Ascending aorta (tissue), 2 donors: Measurements from ENCODE around the gene IFNAR2. TPM values are rescaled to one million over a fixed set of nuclear protein-coding genes. Genes with fewer than 3 reads are reported as not detected.
"Not testable (repeated sequence)": the region's sequence is repeated elsewhere in the genome, so short reads cannot be mapped to it uniquely, and the experiment has no call there.

ENCODE experiments used
- DNase-seq, 2 donors: peaks; one replicate each; pipeline ENCODE4 v3.0.0-alpha.2; 2019; ENCODE audit warnings: low spot score in 2 of 2
- H3K27ac ChIP-seq, 2 donors: fragments of 200-600 bp; sonication (generic); one replicate each; pipeline ENCODE4 v1.5.1; 2016 to 2017; ENCODE audit warnings: mild to moderate bottlenecking in 1 of 2
- H3K27me3 ChIP-seq: fragments of 200-600 bp; sonication (generic); one replicate; pipeline ENCODE4 v1.5.1; 2017
- H3K36me3 ChIP-seq, 2 donors: fragments of 200-600 bp; sonication (generic); one replicate each; pipeline ENCODE4 v1.5.1; 2016
- H3K4me1 ChIP-seq, 2 donors: fragments of 200-600 bp; sonication (generic); one replicate each; pipeline ENCODE4 v1.5.1; 2016 to 2017; ENCODE audit warnings: mild to moderate bottlenecking in 1 of 2
- H3K4me3 ChIP-seq, 2 donors: fragments of 200-600 bp; sonication (generic); one replicate each; pipeline ENCODE4 v1.5.1; 2016 to 2017; ENCODE audit warnings: mild to moderate bottlenecking in 1 of 2
- H3K9me3 ChIP-seq, 2 donors: fragments of 200-600 bp; sonication (generic); one replicate each; pipeline ENCODE4 v1.5.1; 2016
- intact Hi-C: fragments of 100-400 bp; cut with DNase I; formaldehyde crosslinking; loops from one replicate; pipeline ENCODE4 v1.15.1; 2023
- total RNA-seq: library from RNA; depleted of rRNA; stranded (reverse); fragments of >200 nt; gene quantifications from one replicate; pipeline ENCODE4 v1.1.0, GENCODE V29; 2016
- TF ChIP-seq, protein P1 (sequence below), 3 experiments: fragments of 200-600 bp in 2 of 3; fragments of 450-650 bp in 1 of 3; sonication (generic) in 2 of 3; IDR thresholded peaks; one replicate each; pipeline ENCODE4 v1.5.1; 2016 to 2019; ENCODE audit warnings: antibody characterized with exemption in 3 of 3, mild to moderate bottlenecking in 1 of 3, moderate library complexity in 1 of 3

IFNAR2 gene
- total RNA-seq, 1 donor from 2014 or later: 30.3 TPM

DNA sequence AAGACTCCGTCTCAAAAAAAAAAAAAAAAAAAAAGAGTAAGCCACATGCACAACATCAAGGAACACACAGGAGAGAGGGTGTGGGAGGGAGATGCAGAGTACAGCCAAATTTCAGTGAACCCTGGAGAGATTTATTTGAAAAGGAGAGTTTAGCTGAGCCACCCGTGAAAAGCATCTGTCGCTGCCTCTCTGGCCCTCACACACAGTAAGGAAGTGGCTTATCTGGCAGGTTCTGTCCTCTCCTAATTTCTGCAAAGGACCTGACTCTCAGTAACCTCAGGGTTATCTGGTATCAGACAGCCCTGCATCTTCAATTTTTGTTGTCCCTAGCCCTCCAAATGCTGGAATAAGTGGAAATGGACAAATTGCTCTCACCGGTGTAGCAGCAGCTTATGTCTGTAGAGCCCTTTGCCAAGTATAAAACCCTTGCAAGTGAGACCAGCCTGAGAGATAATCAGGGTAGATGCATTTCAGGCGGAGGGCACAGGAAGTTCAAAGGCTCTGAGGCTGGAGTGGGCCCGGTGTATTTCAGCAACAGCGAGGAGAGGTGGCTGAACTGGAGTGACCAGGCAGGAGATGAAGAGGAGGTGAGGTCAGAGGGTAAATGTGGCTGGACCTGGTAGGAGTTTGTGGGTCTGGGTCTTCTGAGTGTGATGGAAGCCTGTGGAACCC lies 19.7 kb downstream of the IFNAR2 start:
- no peak overlapping the region for H3K4me3 ChIP-seq
- no peak overlapping the region for H3K27ac ChIP-seq
- no peaks in the 10 kb centered on the region for H3K27me3 ChIP-seq
- H3K4me1 ChIP-seq: no peaks in the 10 kb centered on the region
- DNase-seq: no peak
- peaks cover 65 to 95% of the 10 kb centered on the region in 2 donors for H3K36me3 ChIP-seq
- no peaks in the 10 kb centered on the region for H3K9me3 ChIP-seq
- intact Hi-C loops: no loop called here
- TF ChIP-seq, protein P1, sequence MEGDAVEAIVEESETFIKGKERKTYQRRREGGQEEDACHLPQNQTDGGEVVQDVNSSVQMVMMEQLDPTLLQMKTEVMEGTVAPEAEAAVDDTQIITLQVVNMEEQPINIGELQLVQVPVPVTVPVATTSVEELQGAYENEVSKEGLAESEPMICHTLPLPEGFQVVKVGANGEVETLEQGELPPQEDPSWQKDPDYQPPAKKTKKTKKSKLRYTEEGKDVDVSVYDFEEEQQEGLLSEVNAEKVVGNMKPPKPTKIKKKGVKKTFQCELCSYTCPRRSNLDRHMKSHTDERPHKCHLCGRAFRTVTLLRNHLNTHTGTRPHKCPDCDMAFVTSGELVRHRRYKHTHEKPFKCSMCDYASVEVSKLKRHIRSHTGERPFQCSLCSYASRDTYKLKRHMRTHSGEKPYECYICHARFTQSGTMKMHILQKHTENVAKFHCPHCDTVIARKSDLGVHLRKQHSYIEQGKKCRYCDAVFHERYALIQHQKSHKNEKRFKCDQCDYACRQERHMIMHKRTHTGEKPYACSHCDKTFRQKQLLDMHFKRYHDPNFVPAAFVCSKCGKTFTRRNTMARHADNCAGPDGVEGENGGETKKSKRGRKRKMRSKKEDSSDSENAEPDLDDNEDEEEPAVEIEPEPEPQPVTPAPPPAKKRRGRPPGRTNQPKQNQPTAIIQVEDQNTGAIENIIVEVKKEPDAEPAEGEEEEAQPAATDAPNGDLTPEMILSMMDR (IDR thresholded peaks at IDR 0.05): no peak

DNA sequence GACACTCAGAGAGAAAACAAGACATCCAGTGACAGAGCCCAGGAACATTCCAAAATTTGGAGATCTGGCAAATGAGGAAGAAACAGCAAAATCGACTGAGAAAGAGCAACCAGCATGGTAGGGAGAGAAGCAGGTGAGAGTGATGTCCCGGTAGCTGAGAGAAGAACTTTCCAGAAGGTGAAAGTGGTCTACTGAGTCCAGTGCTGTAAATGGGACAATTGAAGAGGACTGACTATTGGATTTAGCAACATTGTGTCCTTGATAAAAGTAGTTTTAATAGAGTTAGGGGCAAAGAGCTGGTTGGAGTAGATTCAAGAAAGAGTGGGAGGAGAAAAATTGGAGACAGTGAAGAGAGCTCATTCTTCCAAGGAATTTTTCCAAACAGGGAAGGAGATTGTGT lies 21.4 kb downstream of the IFNAR2 start:
- no peak overlapping the region for H3K27ac ChIP-seq
- H3K4me1 ChIP-seq: no peaks in the 10 kb centered on the region
- intact Hi-C loops: no loop called here
- peaks cover 66 to 98% of the 10 kb centered on the region in 2 donors for H3K36me3 ChIP-seq
- no peak for DNase-seq
- H3K4me3 ChIP-seq: no peak overlapping the region
- TF ChIP-seq, protein P1 (IDR thresholded peaks at IDR 0.05): no peak
- no peaks in the 10 kb centered on the region for H3K27me3 ChIP-seq
- H3K9me3 ChIP-seq: no peaks in the 10 kb centered on the region

DNA sequence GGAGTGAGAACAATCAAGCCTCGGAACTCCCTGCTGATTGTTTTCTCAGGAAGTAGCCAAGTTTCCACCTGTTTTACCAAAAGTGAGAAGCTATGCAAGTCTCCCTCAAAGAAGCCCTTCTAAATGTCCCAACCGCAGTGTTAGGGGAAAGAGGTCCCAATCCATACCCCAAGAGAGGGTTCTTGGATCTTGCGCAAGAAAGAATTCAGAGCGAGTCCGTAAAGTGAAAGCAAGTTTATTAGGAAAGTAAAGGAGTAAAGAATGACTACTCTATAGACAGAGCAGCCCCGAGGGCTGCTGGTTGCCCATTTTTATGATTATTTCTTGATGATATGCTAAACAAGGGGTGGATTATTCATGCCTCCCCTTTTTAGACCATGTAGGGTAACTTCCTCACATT lies 23.6 kb downstream of the IFNAR2 start:
- intact Hi-C loops, H3K4me1 ChIP-seq, H3K27ac ChIP-seq, H3K27me3 ChIP-seq, DNase-seq, H3K4me3 ChIP-seq, H3K9me3 ChIP-seq: not testable (repeated sequence)
- H3K36me3 ChIP-seq: peaks cover 56 to 97% of the 10 kb centered on the region in 2 donors

DNA sequence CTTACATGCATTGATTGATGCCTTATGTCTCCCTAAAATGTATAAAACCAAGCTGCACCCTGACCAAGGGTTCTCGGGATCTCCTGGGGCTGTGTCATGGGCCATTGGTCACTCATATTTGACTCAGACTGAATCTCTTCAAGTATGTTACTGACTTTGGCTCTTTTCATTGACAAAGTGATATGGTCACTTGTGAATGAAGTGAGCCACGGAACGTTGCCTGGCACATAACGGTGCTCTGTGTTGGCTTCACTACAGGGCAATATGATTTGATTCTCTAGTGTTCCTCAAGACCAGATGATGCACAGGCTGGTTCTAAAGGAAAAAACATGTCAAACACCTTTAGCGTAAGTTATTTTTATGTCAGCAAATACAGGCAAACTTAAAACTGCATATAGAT lies 25.0 kb downstream of the IFNAR2 start:
- H3K4me1 ChIP-seq: no peaks in the 10 kb centered on the region
- TF ChIP-seq, protein P1 (IDR thresholded peaks at IDR 0.05): no peak
- H3K4me3 ChIP-seq: no peak overlapping the region
- intact Hi-C loops: no loop called here
- no peak overlapping the region for H3K27ac ChIP-seq
- no peaks in the 10 kb centered on the region for H3K9me3 ChIP-seq
- peaks cover 42 to 83% of the 10 kb centered on the region in 2 donors for H3K36me3 ChIP-seq
- H3K27me3 ChIP-seq: no peaks in the 10 kb centered on the region
- no peak for DNase-seq

DNA sequence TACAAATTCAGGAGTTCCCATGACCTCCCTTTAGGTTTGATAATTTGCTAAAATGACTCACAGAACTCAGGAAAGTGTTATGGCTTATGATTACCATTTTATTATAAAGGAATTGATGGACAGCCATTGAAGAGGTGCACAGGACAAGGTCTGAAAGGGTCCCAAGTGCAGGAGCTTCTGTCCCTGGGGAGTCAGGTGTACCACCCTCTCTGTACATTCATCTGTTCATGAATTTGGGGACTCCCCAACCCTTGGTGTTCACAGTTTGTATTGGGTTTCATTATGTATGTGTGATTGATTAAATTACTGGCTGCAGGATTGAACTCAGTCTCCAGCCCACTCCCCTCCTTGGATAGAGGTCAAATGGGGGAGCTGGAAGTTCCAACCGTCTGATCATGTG lies 25.7 kb downstream of the IFNAR2 start:
- Histone ChIP-seq H3K36me3 (peaks cover 42 to 77% of the 10 kb centered on the region in 2 donors), H3K27me3 (no peaks in the 10 kb centered on the region), H3K4me1 (no peaks in the 10 kb centered on the region), H3K4me3 (no peak overlapping the region), H3K27ac (no peak overlapping the region), H3K9me3 (no peaks in the 10 kb centered on the region)
- intact Hi-C loops: no loop called here
- DNase-seq: no peak
- TF ChIP-seq, protein P1 (IDR thresholded peaks at IDR 0.05): no peak

DNA sequence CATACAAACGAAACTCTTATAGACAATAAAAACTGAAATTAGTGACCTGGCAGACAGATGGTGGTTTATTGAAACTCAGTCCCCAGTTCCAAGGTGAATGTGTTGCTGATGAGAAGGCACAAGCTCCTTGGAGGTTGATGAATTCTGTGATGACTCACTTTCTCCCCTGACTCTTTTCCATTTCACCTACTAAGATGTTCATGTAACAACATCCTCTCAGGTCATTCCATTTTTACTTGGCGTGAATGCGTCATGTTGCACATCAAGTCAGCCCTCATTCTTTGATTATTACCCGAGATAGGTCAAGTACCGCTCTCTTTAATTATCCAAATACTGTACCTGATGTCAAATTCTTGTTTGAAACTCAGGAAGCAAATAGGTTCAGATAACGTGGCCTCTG lies 26.3 kb downstream of the IFNAR2 start:
- no peak for DNase-seq
- Histone ChIP-seq H3K36me3 (peaks cover 38 to 71% of the 10 kb centered on the region in 2 donors), H3K9me3 (no peaks in the 10 kb centered on the region), H3K27ac (no peak overlapping the region), H3K4me1 (no peaks in the 10 kb centered on the region), H3K4me3 (no peak overlapping the region), H3K27me3 (no peaks in the 10 kb centered on the region)
- TF ChIP-seq, protein P1 (IDR thresholded peaks at IDR 0.05): no peak
- intact Hi-C loops: no loop called here
